Common myeloid progenitor, CD34-positive (primary cell): Measurements from ENCODE around the gene EHD4. TPM values are rescaled to one million over a fixed set of nuclear protein-coding genes. Genes with fewer than 3 reads are reported as not detected.

Experiments
- CTCF ChIA-PET: fragments of 350-600 bp; sonication (Branson Sonifier 250); formaldehyde crosslinking; loops from one replicate; lab custom pipeline; 2021; ENCODE audit warnings: antibody characterized with exemption; lab: Charles Lee
- POLR2A ChIA-PET: fragments of 350-600 bp; sonication (Branson Sonifier 250); formaldehyde crosslinking; loops from one replicate; lab custom pipeline; 2021; ENCODE audit warnings: antibody characterized with exemption; lab: Charles Lee
- DNase-seq, 3 donors: peaks; one replicate each; pipeline versions ENCODE4 v3.0.0 to v3.0.0-alpha.2; 2013
- H3K27ac ChIP-seq, 2 experiments: 1 replicate in 1 of 2; 2 replicates in 1 of 2; pipeline ENCODE4 v1.7.0; 2013; ENCODE audit warnings: inconsistent platforms in 2 of 2, low read length in 2 of 2, mild to moderate bottlenecking in 2 of 2, low read depth in 1 of 2, moderate library complexity in 1 of 2; ENCODE audit not compliant: severe bottlenecking in 2 of 2, insufficient read depth in 1 of 2, poor library complexity in 1 of 2
- H3K27me3 ChIP-seq, 5 experiments: replicated peaks in 2 of 5; 1 replicate in 3 of 5; 2 replicates in 2 of 5; pipeline versions ENCODE4 v1.6.1 to v1.7.0; 2013; ENCODE audit warnings: low read length in 4 of 5, mild to moderate bottlenecking in 2 of 5, moderate library complexity in 2 of 5, inconsistent platforms in 1 of 5; ENCODE audit not compliant: insufficient read depth in 5 of 5, control insufficient read depth in 4 of 5
- H3K36me3 ChIP-seq, 4 experiments: 1 replicate in 2 of 4; 2 replicates in 2 of 4; pipeline versions ENCODE4 v1.6.1 to v1.7.0; 2013; ENCODE audit warnings: low read length in 3 of 4, control low read depth in 1 of 4, mild to moderate bottlenecking in 1 of 4; ENCODE audit not compliant: control insufficient read depth in 4 of 4, insufficient read depth in 4 of 4
- H3K4me1 ChIP-seq, 4 experiments: 1 replicate in 3 of 4; 2 replicates in 1 of 4; pipeline versions ENCODE4 v1.6.1 to v1.7.1; 2013; ENCODE audit warnings: low read length in 3 of 4, mild to moderate bottlenecking in 3 of 4, control low read depth in 1 of 4, inconsistent platforms in 1 of 4, moderate library complexity in 1 of 4; ENCODE audit not compliant: control insufficient read depth in 4 of 4, insufficient read depth in 4 of 4; ENCODE audit errors: control extremely low read depth in 1 of 4
- H3K4me3 ChIP-seq, 7 experiments: 1 replicate in 4 of 7; 2 replicates in 3 of 7; pipeline versions ENCODE4 v1.5.1 to v1.7.0; 2013; ENCODE audit warnings: mild to moderate bottlenecking in 7 of 7, low read length in 6 of 7, moderate library complexity in 6 of 7, inconsistent platforms in 2 of 7, low read depth in 2 of 7, control low read depth in 1 of 7; ENCODE audit not compliant: insufficient read depth in 4 of 7, control insufficient read depth in 1 of 7; ENCODE audit errors: extremely low read depth in 1 of 7
- H3K9me3 ChIP-seq, 5 experiments: 1 replicate in 4 of 5; 2 replicates in 1 of 5; pipeline versions ENCODE4 v1.6.1 to v1.7.1; 2013; ENCODE audit warnings: low read length in 4 of 5, mild to moderate bottlenecking in 2 of 5, inconsistent platforms in 1 of 5, low read depth in 1 of 5, moderate library complexity in 1 of 5; ENCODE audit not compliant: control insufficient read depth in 4 of 5, insufficient read depth in 2 of 5; ENCODE audit errors: control extremely low read depth in 1 of 5
- WGBS: methylation state at CpG from one replicate; pipeline ENCODE4 v1.1.5; 2013; ENCODE audit not compliant: insufficient coverage; 5-methylcytosine and 5-hydroxymethylcytosine counted together
- polyA plus RNA-seq: library from polyadenylated mRNA; unstranded; fragments of 120-200 nt; gene quantifications from one replicate; pipeline ENCODE4 v1.2.1, GENCODE V29; 2013

Gene EHD4
- polyA plus RNA-seq, result 3.5 TPM

DNA sequence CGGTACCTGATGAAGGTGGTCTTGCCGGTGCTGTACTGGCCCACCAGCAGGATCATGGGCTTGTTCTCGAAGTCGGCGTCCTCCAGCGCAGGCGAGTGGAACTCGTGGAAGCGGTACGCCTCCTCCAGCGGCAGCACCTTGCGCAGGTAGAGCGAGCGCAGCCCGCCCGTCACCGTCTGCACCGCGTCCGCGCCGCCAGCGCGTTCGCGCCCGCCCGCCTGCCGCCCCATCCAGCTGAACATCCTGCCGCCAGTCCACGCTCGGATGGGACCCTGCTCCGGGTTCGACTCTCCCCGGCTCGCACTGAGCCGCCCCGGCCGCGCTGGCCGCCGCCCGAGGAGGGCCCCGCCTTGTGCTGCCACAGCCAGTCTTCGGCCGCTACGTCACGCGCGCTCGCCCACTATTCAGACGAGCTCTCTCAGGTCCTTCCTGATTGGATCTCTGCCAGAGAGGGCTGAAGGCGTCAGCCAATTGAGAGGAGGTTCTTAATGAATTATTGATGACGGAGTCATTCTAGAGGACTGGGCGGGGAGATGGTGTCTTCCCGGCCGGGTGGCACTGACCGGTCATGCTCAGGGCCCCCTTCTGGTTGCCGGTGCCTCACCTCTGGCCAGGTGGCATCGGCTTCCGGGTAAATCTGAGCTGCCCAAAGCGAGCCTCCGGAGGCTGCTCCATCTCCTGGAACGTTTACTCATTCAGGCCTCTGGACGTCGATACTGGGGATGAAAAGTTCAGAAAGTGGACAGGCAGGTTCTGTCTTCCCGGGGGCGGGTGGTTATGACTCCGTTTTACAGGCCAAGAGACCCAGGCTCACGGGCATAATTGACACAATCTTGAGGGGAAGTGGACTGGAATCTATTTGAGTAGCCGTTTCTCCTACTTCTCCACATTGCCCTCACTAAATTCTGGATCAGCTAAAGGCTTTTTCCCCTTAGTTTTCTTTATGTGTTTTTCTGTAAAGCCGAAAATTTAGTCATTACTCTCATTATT lies at the start of gene EHD4:
EHD4 (minus strand) TSS at position 305 of the 990 bp plus-strand sequence; CDS start at position 242, 63 bp downstream.
- Histone ChIP-seq H3K9me3 (no peaks in the 10 kb centered on the region), H3K4me3 (peak within 1 kb of the TSS; percentile 59 to 92 (median 81)), H3K36me3 (no peaks in the 10 kb centered on the region), H3K27me3 (peaks cover 0 to 23% (median 2%) of the 10 kb centered on the region in 5 experiments), H3K27ac (peak within 1 kb of the TSS in 1 of 2 experiments; percentile 52), H3K4me1 (peaks cover 7 to 36% (median 25%) of the 10 kb centered on the region in 4 experiments)
- peak; percentile 97 to 98 (median 98) for DNase-seq
- under 1% methylated on average over 59 of the region's 72 CpGs for WGBS
- CTCF ChIA-PET, result interaction anchor here (0.9 to 1.4 kb wide), 7 partner anchors 11 to 200 kb away, joined by 3 to 5 read pairs (median 3); no protein-coding TSS in a partner anchor
- POLR2A ChIA-PET, result interaction anchor here (0.7 to 1.5 kb wide), 2 partner anchors 11 to 727 kb away, joined by 3 to 6 read pairs; no protein-coding TSS in a partner anchor

GRCh38 chr15:42021593-42021992 lies 49.2 kb upstream of the EHD4 start:
- peaks cover 0 to 13% (median 11%) of the 10 kb centered on the region in 5 experiments for H3K9me3 ChIP-seq
- H3K4me1 ChIP-seq, result no peaks in the 10 kb centered on the region
- no peak overlapping the region for H3K4me3 ChIP-seq
- POLR2A ChIA-PET, result no interaction called here
- 84% methylated on average over 2 of the region's 5 CpGs for WGBS
- H3K27ac ChIP-seq, result no peak overlapping the region
- no peak for DNase-seq
- CTCF ChIA-PET, result interaction anchor here (1.0 to 1.2 kb wide), 3 partner anchors 18 to 118 kb away, joined by 3 to 4 read pairs (median 3); no protein-coding TSS in a partner anchor
- peaks cover 0 to 2% (median 0%) of the 10 kb centered on the region in 5 experiments for H3K27me3 ChIP-seq
- H3K36me3 ChIP-seq, result no peaks in the 10 kb centered on the region

DNA sequence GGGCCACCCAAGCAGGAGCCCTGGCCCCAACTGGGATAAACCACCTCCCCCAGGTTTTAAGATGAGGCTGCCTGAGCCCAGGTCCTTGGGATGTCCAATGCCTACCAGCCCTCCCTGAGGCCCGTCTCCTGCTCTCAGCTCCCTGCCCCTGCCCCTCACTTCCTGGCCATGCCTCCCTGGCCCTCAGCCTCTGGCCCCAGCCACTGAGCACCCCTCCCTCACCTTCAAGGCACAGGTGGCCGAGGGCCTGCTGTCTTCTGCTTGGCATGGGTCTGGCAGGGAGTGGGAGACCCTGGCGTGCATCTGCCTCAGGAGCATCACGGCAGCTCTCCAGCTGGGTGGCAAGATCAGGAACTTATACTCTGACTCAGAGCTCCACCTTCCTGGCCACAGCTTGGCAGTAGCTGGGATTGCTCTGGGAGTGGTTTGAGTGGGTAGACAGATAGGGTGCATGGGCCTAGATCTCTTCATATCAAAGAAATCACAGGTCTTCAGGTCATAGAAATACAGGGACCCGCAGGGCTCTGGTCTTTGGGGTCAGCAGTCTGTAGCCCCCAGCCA lies 48.4 kb upstream of the EHD4 start, which contains the start of gene PLA2G4E:
PLA2G4E (minus strand) TSS at position 330 of the 561 bp plus-strand sequence; CDS start at position 318, 12 bp downstream.
- H3K27ac ChIP-seq, result no peak within 1 kb of the TSS
- H3K4me3 ChIP-seq, result no peak within 1 kb of the TSS
- no peaks in the 10 kb centered on the region for H3K27me3 ChIP-seq
- peaks cover 0 to 13% (median 11%) of the 10 kb centered on the region in 5 experiments for H3K9me3 ChIP-seq
- no peaks in the 10 kb centered on the region for H3K4me1 ChIP-seq
- no peak for DNase-seq
- ChIA-PET CTCF (interaction anchor here (1.0 to 1.2 kb wide), 2 partner anchors 19 to 119 kb away, joined by 3 read pairs; no protein-coding TSS in a partner anchor), POLR2A (no interaction called here)
- 94% methylated on average over 5 of the region's 5 CpGs for WGBS
- no peaks in the 10 kb centered on the region for H3K36me3 ChIP-seq

GRCh38 chr15:42018306-42019224 lies 46.2 kb upstream of the EHD4 start:
- WGBS, result 100% methylated on average over 2 of the region's 6 CpGs
- POLR2A ChIA-PET, result no interaction called here
- CTCF ChIA-PET, result interaction anchor here (1.0 to 1.4 kb wide), 5 partner anchors 10 to 44 kb away, joined by 3 to 6 read pairs (median 3); no protein-coding TSS in a partner anchor

DNA sequence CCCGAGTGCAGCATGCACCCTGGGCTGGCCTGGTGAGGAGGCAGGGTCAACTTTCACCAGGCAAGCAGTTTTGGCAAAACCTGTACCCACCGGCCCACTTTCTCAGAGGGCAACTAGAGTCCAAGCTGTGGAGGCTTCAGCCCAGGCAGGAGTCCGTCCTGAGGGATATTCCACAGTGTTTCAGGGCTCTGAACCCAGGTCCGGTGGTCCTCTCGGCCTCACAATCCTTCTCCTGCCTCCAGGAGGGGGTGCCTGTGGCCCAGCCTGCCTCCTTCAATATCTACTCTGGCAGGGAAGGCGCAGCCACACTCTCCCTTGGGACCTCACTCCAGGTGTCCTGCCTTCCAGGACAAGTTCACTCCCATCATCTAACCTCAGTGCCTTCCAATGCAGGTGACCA lies 44.6 kb upstream of the EHD4 start:
- CTCF ChIA-PET, result no interaction called here
- Histone ChIP-seq H3K4me3 (no peak overlapping the region), H3K4me1 (no peaks in the 10 kb centered on the region), H3K27ac (no peak overlapping the region), H3K27me3 (no peaks in the 10 kb centered on the region), H3K9me3 (no peaks in the 10 kb centered on the region), H3K36me3 (no peaks in the 10 kb centered on the region)
- DNase-seq, result no peak
- 98% methylated on average over 5 of the region's 6 CpGs for WGBS
- POLR2A ChIA-PET, result interaction anchor here (0.6 kb wide), 1 partner anchor 102 kb away, joined by 3 read pairs; no protein-coding TSS in a partner anchor

More at GRCh38 chr15:42018306-42019224, 46.2 kb upstream of the EHD4 start:
- no peak for DNase-seq
- Histone ChIP-seq H3K9me3 (peaks cover 0 to 8% (median 4%) of the 10 kb centered on the region in 5 experiments), H3K27me3 (no peaks in the 10 kb centered on the region), H3K4me3 (no peak overlapping the region), H3K36me3 (no peaks in the 10 kb centered on the region), H3K27ac (no peak overlapping the region), H3K4me1 (no peaks in the 10 kb centered on the region)

- ChIA-PET POLR2A (no interaction called here), CTCF (interaction anchor here (0.6 to 1.7 kb wide), 2 partner anchors 17 to 362 kb away, joined by 3 to 5 read pairs; no protein-coding TSS in a partner anchor)
- Histone ChIP-seq H3K27me3 (no peaks in the 10 kb centered on the region), H3K9me3 (no peaks in the 10 kb centered on the region), H3K4me1 (no peaks in the 10 kb centered on the region), H3K27ac (no peak overlapping the region), H3K4me3 (no peak overlapping the region), H3K36me3 (no peaks in the 10 kb centered on the region)
- WGBS, result 97% methylated on average over 4 of the region's 4 CpGs
- no peak for DNase-seq
Measured at GRCh38 chr15:42014406-42014805, 42.0 kb upstream of the EHD4 start.
